HG03342 (cell line): Measurements from ENCODE around the gene OR51F2.
"Not testable (repeated sequence)": the region's sequence is repeated elsewhere in the genome, so short reads cannot be mapped to it uniquely, and the experiment has no call there.

Source experiments
- ATAC-seq: cut with Tn5 transposase; IDR thresholded peaks from one replicate; pipeline ENCODE4 v1.9.1; 2021; ENCODE audit warnings: mild to moderate bottlenecking, moderate library complexity; ENCODE audit not compliant: unreplicated experiment

The OR51F2 gene, protein sequence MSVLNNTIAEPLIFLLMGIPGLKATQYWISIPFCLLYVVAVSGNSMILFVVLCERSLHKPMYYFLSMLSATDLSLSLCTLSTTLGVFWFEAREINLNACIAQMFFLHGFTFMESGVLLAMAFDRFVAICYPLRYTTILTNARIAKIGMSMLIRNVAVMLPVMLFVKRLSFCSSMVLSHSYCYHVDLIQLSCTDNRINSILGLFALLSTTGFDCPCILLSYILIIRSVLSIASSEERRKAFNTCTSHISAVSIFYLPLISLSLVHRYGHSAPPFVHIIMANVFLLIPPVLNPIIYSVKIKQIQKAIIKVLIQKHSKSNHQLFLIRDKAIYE

DNA sequence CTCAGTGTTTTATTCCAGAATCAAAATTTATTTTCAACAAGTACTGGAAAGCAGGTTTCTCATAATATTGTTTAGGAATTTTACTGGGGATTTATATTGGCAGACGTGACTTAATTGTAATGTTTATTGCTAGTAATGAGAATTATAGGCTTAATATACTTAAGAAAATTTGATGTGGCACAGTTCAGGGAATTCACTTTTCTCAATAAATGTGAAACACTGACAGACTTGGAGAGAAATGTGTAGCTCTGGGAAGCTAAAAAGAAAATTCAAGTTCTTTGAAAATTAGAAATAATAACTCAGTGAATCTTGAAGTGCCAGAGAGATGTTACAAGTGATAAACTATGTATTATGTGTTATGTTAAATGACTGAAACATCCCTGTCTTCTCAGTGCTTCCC, at the start of gene OR51F2:
OR51F2 (plus strand) TSS at position 301 of the 400 bp plus-strand sequence. CDS start 101 bp downstream, outside the sequence.
- ATAC-seq = no peak

DNA sequence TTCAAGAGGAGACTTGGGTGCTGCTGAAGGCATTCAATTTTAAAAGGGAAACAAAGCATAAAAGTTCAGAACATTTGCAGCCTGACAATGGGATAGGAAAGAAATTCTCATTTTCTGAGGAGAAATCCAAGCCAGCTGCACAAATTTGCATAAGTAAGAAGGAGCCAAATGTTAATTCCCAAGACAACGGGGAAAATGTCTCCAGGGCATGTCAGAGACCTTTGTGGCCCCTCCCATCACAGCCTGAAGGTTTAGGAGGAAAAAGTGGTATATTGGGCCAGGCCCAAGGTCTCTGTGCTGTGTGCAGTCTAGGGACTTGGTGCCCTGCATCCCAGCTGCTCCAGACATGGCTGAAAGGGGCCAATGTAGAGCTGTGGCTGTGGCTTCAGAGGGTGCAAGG, 38.7 kb upstream of the OR51F2 start:
- ATAC-seq = no peak

DNA sequence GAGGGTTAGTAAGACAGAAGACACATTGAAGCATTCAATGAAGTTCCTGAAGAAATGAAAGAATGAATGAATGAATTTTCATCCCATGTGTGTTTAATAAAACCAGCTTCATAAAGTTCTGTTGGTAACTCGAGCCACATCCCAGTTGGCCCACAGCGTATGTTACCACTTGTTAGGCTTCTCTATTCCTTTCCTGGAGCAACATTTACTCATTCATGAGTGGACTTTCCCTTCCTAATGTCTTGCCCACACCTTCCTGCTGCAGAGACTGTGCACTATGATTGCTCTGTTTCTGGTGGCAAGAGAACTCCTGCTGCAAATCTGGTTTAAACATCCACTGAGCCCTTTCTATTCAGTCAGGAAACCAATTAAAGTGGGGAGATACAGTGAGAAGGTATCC, 23.9 kb upstream of the OR51F2 start:
- ATAC-seq = no peak

DNA sequence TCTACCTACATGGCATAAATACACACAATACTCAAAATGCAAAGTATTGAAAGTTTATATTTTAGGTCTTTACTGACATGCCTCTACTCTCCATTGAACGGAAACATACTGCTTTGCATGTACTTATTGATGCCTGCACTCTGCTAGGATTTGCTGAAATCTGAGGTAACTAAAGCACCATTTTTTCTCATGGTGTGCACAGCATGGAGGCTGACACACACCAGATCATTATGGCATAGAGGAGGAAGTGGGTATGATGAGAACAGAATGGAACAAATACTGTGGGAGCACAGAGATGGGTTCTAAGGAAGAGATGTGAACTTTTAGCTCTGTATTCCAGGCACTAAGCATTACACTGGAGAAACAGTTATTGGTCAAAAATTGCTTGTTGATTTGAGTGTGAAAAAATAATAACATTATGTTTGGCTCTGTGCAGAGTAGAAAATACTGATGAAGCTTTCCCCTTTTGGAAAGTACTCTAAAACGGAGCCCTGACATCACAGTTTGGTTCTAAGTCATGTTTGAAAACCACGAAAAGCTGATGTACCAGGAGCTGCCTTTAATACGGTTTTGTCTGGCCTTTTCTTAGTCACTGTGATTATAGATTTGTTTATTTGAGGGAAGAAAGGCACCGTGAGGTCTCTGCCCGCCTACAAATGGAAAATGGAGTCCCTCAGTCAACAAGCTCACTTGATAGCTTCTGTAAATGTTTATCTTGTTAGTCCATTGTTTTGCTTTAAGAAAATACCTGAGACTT, 22.5 kb upstream of the OR51F2 start:
- ATAC-seq = no peak

DNA sequence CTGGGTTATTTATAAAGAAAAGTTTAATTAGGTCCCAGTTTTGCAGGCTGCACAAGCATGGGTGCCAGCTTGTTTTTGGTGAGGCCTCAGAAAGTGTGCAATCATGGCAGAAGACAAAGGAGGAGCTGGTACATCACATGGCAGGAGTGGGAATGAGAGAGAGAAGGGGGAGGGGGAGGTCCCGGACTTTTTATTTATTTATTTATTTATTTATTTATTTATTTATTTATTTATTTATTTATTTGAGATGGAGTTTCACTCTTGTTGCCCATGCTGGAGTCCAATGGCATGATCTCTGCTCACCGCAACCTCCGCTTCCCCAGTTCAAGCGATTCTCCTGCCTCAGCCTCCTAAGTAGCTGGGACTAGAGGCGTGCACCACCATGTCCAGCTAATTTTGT, 19.8 kb upstream of the OR51F2 start:
- ATAC-seq = not testable (repeated sequence)

DNA sequence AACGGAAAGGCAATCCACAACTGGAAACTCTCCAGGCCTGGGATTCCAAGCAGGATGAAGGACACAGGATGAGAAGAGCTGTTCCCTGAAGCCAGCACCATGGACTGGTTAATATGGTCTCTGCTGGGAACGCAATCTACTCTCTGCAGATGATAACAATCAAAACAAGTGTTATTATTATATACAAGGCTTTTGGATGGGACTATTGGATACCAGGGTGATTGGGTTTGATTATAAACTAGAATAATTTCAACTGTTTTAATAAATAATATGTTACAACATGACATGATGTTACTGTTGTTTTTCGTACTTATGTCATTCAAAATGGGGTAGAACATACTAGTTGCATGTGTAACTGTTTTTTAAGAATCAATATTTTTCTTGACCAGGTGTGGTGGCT, 16.8 kb upstream of the OR51F2 start, which contains the start of gene OR52R1:
OR52R1 (minus strand) TSS at position 101 of the 400 bp plus-strand sequence; CDS start at position 101, 0 bp downstream.
- ATAC-seq = no peak

DNA sequence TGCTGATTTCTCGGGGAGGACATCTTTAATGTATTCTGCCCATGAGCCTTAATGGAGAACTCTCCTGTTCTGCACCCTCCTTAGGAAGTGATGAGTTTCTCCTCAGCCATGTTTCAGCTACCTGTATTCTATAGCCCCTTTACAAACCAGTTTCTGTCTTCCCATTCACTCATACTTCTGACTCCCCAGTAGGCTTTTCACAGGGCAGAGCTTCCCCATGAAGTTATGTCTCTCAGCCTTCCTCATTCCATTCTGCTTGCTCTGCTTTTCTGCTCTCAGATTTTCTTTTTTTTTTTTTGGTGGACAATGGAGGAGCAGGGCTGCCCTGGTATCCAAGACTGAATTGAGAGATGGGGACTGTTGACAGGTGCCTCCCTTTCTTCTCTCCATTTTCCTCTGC, 12.6 kb upstream of the OR51F2 start:
- no peak for ATAC-seq

DNA sequence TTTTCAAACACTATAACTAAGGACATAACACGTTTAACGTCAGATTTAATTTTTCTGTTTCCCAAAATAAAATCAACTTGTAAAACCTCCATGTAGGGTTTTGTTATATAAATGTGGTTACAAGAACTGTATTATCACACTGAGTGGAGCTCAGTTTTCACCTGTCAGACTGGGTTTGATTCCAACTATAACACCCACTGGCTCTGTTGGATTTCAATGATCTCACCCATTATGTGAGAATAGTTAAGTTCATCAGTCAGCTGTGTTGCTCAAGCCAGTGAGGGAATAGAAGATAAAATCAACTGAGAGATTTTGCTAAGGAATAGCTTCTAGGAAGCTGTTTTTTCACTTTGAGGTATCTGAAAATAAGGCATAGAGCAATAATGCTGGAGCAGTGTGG, 11.9 kb upstream of the OR51F2 start:
- ATAC-seq = no peak

DNA sequence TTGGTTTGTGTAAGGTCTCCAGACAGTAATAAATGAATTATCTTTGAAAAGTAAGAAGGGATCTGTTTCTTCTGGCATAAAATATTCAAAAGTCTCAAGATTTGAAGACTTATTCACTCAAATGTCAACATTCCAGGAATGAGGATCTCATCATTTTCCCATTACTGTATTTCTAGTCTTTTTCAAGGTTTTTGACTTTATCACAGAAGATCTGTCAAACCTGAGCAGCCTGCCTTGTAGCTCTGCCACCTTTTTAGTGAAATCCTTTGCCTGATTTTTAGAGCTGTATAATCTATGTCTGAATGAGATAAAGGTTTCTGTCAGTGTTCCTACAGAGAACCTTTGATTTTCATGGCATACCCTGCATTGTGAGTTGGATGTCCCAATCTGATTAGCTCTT, 4.0 kb downstream of the OR51F2 start:
- ATAC-seq = no peak

DNA sequence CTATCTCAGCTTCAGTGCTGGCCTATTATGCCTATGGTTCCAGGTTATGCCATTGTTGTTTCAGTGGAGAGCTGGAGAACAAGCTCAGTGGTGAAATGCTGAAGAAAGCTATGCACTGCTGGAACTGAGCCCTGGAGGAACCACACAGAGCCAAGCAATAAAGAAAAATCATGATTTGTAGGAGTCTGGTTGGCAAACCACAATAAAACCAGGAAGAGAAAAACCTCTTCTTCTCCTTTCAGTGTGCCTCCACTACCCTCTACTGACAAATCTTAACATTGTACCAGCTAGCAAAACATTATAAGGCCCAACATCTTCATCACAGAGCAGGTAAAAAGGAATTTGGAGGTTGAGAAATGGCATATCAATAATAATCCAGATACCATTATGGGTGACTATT, 5.3 kb downstream of the OR51F2 start:
- ATAC-seq = no peak

DNA sequence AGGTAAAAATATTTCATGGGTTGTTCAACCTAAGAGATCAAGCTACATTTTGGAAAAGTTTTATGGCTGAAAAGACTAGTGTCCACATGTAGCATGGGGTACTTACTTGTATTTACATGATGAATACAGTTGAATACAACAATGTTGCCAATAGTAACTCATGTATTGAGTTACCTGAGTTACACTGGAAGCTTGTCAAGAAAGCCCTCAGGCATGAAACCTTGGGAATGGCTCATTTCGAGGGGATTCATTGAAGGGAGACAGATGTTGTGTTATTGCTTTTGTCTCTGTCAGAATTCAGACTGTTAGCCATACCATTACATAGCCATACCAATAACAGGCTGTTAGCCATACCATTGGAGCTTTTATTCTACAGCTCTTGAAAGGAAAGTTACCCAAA, 9.2 kb downstream of the OR51F2 start:
- no peak for ATAC-seq

DNA sequence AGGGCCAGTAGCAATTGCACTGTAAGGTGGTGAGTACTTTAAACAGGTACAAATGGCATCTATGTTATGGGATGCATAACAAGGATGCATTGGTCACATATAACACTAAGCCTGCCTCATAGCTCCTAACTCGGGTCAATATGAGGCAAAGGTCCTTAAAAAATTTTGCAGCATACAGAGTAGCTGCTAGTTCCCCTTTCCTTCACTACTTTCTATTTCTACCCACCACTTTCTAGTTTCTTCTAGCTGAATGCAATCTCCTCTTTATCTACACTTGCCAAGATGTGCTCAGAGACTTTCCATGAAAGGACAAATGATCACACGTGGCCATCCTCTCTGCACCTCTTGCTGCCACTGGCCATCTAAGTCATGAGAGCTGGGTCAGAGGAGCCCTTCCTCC, 9.8 kb downstream of the OR51F2 start:
- ATAC-seq = no peak

DNA sequence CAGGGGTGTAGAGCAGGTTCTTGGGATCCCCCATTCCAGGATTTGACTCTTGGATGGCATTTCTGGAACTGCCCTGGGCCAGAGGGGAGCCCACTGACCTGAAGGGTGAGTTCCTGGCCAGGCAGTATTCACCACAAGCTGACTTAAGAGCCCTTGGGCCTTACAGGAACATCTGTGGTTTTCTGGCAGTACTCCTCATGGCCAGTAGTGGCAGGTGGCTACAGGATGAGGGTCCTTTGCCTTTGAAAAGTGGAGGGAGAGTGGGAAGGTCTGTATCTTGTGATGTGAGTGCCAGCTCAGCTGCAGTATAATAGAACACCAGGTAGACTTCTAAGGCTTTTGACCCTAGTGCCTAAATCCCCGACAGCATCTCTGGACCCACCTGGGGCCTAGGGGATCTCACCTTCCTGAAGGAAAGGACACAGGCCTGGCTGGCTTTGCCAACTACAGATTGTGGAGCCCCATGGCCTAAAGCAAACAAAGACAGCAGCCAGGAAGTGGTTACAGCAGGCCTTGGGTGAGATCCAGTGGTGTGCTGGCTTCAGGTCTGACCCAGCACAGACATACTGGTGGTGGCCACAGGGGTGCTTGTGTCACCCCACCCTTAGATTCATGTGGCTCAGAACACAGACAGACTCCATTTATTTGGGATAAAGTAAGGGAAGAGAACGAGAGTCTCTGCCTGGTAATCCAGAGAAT, 18.9 kb downstream of the OR51F2 start:
- no peak for ATAC-seq

DNA sequence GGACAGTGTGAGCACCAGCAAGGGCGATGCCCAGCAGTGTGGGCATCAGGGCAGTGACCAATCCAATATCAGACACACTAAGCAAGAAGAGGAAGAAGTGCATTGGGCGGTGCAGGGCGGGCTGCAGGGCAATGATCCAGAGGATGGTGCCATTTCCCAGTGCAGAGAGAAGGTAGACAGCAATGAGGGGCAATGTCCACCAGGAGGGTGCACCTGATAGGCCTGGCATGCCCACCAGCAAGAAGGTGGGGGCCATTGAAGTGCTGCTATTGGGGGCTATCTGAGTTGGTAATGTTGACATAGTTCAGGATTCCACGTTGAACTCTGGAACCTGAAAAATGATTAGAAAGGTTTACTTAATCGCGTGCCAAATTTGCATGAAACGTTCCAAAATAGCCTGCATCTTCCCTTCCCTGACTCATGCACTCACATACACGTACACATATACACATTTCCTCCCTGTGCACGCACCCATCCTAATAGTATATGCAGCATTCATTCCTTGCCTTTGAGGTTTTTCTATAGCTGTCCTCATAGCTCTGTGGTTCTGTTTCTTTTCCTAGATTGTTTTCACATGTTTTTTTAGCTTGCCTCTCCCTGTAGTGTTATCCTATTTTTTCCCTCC, 27.9 kb downstream of the OR51F2 start, which contains the start of gene OR51S1:
OR51S1 (minus strand) TSS at position 301 of the 625 bp plus-strand sequence; CDS start at position 301, 0 bp downstream.
- no peak for ATAC-seq

DNA sequence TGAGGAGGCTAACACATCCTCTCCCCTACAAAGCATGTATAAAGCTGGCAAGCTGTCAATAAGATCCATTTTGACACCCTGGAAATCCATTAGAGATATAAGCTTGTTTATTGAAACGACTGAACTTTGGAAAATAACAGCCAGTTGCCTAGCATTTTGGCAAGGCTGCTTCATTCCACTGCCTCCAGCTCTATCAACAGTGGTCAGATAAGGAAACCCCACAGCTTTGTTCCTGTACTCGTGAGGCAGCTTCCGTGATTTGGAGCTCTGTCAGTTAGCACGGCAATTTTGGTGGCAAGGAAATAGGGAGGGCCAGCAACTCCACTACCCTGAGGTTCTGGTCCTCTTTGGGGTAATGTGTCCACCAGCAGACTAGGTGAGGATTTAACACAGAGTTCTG, 29.9 kb downstream of the OR51F2 start:
- no peak for ATAC-seq

DNA sequence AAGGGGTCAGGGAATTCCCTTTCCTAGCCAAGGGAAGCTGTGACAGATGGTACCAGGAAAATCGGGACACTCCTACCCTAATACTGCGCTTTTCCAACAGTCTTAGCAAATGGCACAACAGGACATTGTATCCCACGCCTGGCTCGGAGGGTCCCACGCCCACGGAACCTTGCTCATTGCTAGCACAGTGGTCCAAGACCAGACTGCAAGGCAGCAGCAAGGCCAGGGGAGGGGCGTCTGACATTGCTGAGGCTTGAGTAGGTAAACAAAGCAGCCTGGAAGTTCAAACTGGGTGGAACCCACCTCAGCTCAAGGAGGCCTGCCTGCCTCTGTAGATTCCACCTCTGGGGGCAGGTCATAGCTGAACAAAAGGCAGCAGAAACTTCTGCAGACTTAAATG, 33.2 kb downstream of the OR51F2 start:
- ATAC-seq = not testable (repeated sequence)

DNA sequence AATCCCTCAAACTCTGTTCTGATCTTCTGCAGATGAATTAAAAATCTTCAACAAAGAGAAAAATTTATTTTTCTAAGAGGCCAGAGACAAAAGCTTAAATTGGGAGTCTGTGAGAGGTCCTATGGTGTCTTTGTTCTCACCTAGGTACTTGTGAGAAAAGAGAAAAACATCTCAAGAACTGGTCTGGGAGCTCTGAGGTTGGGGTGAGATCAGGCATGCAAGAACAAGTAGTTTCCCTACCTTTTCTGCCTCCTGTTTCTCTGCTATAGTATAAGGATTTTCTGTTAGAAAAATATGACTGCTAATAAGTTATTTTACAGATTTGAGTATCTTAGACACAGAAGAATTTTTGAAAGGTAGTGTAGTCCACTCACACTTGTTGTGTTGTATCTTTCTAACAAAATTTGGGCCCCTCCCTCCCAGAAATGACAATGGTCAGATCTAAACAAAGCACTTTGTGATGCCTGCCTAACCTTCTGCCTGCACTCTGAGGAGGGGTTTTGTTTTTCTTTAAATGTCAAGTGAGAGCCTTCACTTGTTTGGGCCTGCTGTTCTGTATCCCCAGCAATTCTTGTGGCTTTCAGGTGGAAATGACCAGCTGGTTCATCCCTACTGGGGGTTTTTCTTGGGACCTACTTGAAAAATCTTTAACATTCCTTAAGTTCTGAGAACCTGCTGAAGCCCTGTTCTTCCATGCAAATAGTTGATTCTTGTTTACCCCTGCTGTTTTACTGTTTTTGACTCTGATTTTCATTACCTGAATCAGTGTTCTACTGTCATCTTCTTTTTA, 41.5 kb downstream of the OR51F2 start:
- ATAC-seq = no peak

DNA sequence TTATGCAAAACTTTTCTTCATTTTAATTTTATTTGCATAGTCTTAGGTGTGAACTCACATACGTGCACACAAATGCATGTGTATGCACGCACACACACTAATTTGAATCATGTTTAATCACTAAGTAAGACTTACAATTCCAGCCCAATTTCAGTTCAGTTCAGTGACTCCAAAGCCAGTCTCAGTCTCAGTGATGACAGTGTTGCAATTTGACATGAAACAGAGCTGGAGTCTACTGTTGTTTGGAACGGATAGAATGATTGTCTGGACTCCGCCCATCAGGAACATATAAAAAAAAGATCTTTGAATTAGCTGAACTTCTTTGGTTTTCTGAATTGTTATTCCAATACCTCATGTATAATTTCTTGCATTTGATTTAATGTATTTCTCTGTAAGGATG, 42.8 kb downstream of the OR51F2 start:
- ATAC-seq = no peak

DNA sequence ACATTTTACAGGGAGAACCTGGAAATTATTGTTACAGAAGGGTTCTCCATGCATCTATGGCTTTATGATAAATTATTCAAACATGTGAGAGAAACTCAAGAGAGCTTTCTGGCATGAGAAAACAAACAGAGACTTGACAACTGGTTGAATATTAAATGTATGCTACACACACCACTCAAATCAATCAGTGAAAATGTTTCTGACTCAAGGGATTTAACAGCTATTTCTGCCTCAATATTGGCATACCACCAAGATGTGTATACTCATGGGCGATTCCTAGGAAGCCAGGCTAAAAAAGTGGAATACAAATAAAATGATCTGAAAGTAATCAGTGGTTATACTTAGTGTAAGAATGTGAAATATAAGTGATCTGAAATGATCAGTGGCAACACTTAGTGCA, 44.7 kb downstream of the OR51F2 start:
- no peak for ATAC-seq
